ENCODE data around the gene SRC. TPM values are rescaled to one million over a fixed set of nuclear protein-coding genes. Genes with fewer than 3 reads are reported as not detected.

The SRC gene
- total RNA-seq, 4 donors from 2014 or later: 87.0 to 155 (median 130) TPM

DNA sequence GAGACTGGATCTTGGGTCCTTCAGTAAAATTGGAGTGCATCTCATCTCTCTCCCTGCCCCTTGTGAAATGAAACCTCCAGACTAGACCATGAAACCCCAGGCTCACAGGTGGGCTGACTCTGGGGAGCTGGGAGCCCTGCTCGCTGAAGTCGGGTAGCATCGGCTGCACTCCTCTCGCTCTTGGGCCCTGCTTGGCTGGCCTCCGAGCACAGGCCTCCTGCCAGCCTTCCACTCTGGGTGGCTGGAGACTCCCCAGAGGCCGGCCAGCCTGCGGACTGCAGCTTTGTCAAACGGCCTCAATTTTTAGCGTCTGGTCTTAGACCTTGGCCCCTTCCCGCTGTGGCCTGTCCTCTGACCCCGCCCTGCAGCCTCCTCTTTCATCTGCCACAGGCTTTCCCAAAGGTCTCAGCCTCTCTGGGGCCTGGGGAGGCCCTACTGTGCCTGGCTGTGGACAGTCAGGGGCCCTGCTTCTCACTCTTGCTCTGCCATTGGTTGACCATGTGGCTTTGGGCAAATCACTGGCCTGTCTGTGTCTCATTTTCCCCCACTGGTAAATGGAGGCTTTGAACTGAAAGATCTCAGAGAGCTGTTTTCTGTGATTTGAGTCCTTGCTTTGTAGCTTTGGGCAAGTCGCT, 45.1 kb downstream of the SRC start:
- Histone ChIP-seq H3K9me3 (no peaks in the 10 kb centered on the region), H3K4me1 (peaks cover 0 to 5% (median 0%) of the 10 kb centered on the region in 4 donors), H3K27me3 (no peaks in the 10 kb centered on the region), H3K4me3 (no peak overlapping the region), H3K36me3 (peaks cover 0 to 5% (median 2%) of the 10 kb centered on the region in 4 donors), H3K27ac (no peak overlapping the region)
- no peak for DNase-seq
- in situ Hi-C loops (cut with MboI; ENCODE audit: low pct_ligation_motif_present in 1 of 4, low pct_unique_long_range_greater_than_20kb in 1 of 4, low sequenced_read_pairs in 3 of 4) (loop anchor here in 2 of 4 donors (10.0 to 25.0 kb wide), 2 partner anchors 124 to 146 kb away; partner anchors contain the start of gene BLCAP (in 1 of the 2)), intact Hi-C loops (cut with DNase I; ENCODE audit: low total_unique reads) (loop anchor here (5.0 kb wide), 1 partner anchor 141 kb away; no protein-coding TSS in a partner anchor)
- WGBS, 2 donors (ENCODE audit: low coverage in 1 of 2): 87% methylated on average over 12 of the region's 12 CpGs; no CpG with 5 or more reads in 1 of the 2 donors
- no peak for TF ChIP-seq POLR2A (IDR thresholded peaks at IDR 0.05)
- no peak for TF ChIP-seq EP300 (IDR thresholded peaks at IDR 0.05; ENCODE audit: low read depth)
- TF ChIP-seq POLR2AphosphoS5 (IDR thresholded peaks at IDR 0.05): no peak
- TF ChIP-seq CTCF (IDR thresholded peaks at IDR 0.05): no peak

- in situ Hi-C loops (cut with MboI; ENCODE audit: low pct_ligation_motif_present in 1 of 4, low pct_unique_long_range_greater_than_20kb in 1 of 4, low sequenced_read_pairs in 3 of 4) (loop anchor here in 2 of 4 donors (10.0 to 25.0 kb wide), 2 partner anchors 122 to 145 kb away; partner anchors contain the start of gene BLCAP (in 1 of the 2)), intact Hi-C loops (cut with DNase I; ENCODE audit: low total_unique reads) (loop anchor here (5.0 kb wide), 1 partner anchor 140 kb away; no protein-coding TSS in a partner anchor)
- no peaks in the 10 kb centered on the region for H3K9me3 ChIP-seq
- H3K4me3 ChIP-seq: no peak overlapping the region
- WGBS, 2 donors (ENCODE audit: low coverage in 1 of 2): 89% methylated on average over 16 of the region's 16 CpGs; no CpG with 5 or more reads in 1 of the 2 donors
- TF ChIP-seq POLR2A (IDR thresholded peaks at IDR 0.05): no peak
- no peak for DNase-seq
- no peaks in the 10 kb centered on the region for H3K27me3 ChIP-seq
- no peak overlapping the region for H3K27ac ChIP-seq
- peaks cover 0 to 5% (median 0%) of the 10 kb centered on the region in 4 donors for H3K4me1 ChIP-seq
- H3K36me3 ChIP-seq: peaks cover 0 to 6% (median 0%) of the 10 kb centered on the region in 4 donors
Observed at GRCh38 chr20:37392441-37393195, 46.7 kb downstream of the SRC start.

DNA sequence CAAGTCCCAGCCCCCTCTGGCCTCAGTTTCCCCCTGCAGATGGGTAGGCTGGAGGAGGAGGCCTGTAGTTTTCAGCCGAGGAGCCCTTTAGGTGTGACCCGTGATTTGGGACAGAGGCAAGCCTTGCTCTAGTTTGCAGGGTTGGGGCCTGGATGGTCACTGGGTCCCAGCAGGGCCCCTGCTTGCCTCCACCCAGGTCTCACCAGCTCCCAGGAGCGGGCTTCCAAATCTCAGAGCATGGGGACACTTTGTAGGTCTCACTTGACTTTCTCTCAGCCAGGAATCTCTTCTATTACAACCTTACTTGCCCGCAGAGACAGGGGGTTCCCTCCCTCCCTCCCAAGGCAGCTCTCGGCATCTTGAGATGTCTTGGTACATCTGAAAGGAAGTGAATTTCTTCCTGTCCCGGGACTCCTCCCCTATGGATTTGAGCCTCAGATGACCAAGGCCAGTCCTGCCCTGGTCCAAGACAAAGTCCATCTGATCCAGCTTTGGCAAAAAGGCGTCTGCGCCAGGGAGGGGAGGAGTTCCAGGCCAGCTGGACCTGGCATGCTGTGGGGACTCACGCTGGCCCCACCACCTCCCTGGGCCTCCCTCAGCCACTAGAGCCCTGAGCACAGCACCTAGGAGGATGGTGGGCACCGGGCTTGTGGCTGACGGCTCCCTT, 47.4 kb downstream of the SRC start:
- Histone ChIP-seq H3K36me3 (peaks cover 0 to 10% (median 3%) of the 10 kb centered on the region in 4 donors), H3K4me3 (no peak overlapping the region), H3K27me3 (no peaks in the 10 kb centered on the region), H3K4me1 (peaks cover 0 to 5% (median 0%) of the 10 kb centered on the region in 4 donors), H3K27ac (no peak overlapping the region), H3K9me3 (no peaks in the 10 kb centered on the region)
- WGBS, 2 donors (ENCODE audit: low coverage in 1 of 2): 72 to 77% methylated on average over 5 to 11 of the region's 11 CpGs
- intact Hi-C loops (cut with DNase I; ENCODE audit: low total_unique reads) (loop anchor here (5.0 kb wide), 1 partner anchor 139 kb away; no protein-coding TSS in a partner anchor), in situ Hi-C loops (cut with MboI; ENCODE audit: low pct_ligation_motif_present in 1 of 4, low pct_unique_long_range_greater_than_20kb in 1 of 4, low sequenced_read_pairs in 3 of 4) (loop anchor here in 2 of 4 donors (10.0 to 25.0 kb wide), 2 partner anchors 121 to 144 kb away; partner anchors contain the start of gene BLCAP (in 1 of the 2))
- TF ChIP-seq CTCF (IDR thresholded peaks at IDR 0.05): no peak
- TF ChIP-seq POLR2AphosphoS5 (IDR thresholded peaks at IDR 0.05): no peak
- no peak for TF ChIP-seq EP300 (IDR thresholded peaks at IDR 0.05; ENCODE audit: low read depth)
- no peak for TF ChIP-seq POLR2A (IDR thresholded peaks at IDR 0.05)
- no peak for DNase-seq

- no peaks in the 10 kb centered on the region for H3K27me3 ChIP-seq
- 89 to 93% methylated on average over 8 to 21 of the region's 22 CpGs for WGBS, 2 donors (ENCODE audit: low coverage in 1 of 2)
- no peak for DNase-seq
- H3K4me1 ChIP-seq: peaks cover 0 to 5% (median 0%) of the 10 kb centered on the region in 4 donors
- no peak for TF ChIP-seq EP300 (IDR thresholded peaks at IDR 0.05; ENCODE audit: low read depth)
- TF ChIP-seq POLR2A (IDR thresholded peaks at IDR 0.05): no peak
- TF ChIP-seq POLR2AphosphoS5 (IDR thresholded peaks at IDR 0.05): no peak
- TF ChIP-seq CTCF (IDR thresholded peaks at IDR 0.05): no peak
- no peak overlapping the region for H3K4me3 ChIP-seq
- in situ Hi-C loops (cut with MboI; ENCODE audit: low pct_ligation_motif_present in 1 of 4, low pct_unique_long_range_greater_than_20kb in 1 of 4, low sequenced_read_pairs in 3 of 4) (loop anchor here in 2 of 4 donors (10.0 to 25.0 kb wide), 2 partner anchors 121 to 143 kb away; partner anchors contain the start of gene BLCAP (in 1 of the 2)), intact Hi-C loops (cut with DNase I; ENCODE audit: low total_unique reads) (loop anchor here (5.0 kb wide), 1 partner anchor 138 kb away; no protein-coding TSS in a partner anchor)
- H3K27ac ChIP-seq: no peak overlapping the region
- no peaks in the 10 kb centered on the region for H3K9me3 ChIP-seq
- H3K36me3 ChIP-seq: peaks cover 0 to 13% (median 5%) of the 10 kb centered on the region in 4 donors
Observed at GRCh38 chr20:37393863-37394542, 48.1 kb downstream of the SRC start.
